ENCODE data around the gene GLB1L.

GLB1L gene

GRCh38 chr2:219199470-219200211, 45.6 kb downstream of the GLB1L start:
- H3K27ac ChIP-seq = no peak overlapping the region
- TF ChIP-seq ZFX (IDR thresholded peaks at IDR 0.05; ENCODE audit: borderline replicate concordance) = no peak
- TF ChIP-seq CTCF (IDR thresholded peaks at IDR 0.05) = no peak

DNA sequence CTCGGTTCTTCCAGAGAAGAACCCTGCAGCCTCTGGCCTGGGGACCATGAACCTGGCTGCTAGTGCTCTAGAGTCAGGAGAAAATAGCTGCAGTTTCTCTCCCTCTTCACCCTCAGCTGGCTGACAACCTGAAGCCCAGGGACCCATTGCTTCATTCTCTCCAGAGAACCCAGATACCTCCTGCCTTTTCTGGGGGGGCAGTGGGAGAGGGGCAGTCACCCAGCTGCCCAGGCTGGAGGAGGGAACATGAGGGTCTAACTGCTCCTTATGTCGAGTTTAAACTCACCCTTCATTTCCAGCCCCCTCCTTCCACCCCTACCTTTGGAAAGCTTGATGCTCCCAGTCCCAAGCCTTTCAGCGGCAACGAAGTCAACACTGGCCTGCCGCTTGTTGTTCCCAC, 46.3 kb downstream of the GLB1L start:
- TF ChIP-seq CTCF (IDR thresholded peaks at IDR 0.05) = no peak
- no peak for TF ChIP-seq ZFX (IDR thresholded peaks at IDR 0.05; ENCODE audit: borderline replicate concordance)
- H3K27ac ChIP-seq = no peak overlapping the region

DNA sequence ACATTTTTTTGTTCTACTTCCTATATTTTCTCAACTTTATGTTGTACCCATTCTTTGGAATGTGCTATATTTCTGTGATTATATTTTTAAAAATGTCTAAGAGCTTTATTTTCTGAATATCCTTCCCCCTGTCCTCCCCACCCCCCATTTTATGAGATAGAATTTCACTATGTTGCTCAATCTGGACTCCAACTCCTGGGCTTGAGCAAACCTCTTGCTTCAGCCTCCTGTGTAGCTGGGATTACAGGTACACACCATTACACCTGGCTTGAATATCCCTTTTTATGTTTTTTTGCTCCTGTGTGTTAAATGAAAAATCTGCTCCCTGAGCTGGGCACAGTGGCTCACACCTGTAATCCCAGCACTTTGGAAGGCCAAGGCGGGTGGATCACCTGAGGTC, 47.9 kb downstream of the GLB1L start:
- H3K27ac ChIP-seq = no peak overlapping the region
- TF ChIP-seq CTCF (IDR thresholded peaks at IDR 0.05) (no peak), ZFX (IDR thresholded peaks at IDR 0.05; ENCODE audit: borderline replicate concordance) (no peak)

DNA sequence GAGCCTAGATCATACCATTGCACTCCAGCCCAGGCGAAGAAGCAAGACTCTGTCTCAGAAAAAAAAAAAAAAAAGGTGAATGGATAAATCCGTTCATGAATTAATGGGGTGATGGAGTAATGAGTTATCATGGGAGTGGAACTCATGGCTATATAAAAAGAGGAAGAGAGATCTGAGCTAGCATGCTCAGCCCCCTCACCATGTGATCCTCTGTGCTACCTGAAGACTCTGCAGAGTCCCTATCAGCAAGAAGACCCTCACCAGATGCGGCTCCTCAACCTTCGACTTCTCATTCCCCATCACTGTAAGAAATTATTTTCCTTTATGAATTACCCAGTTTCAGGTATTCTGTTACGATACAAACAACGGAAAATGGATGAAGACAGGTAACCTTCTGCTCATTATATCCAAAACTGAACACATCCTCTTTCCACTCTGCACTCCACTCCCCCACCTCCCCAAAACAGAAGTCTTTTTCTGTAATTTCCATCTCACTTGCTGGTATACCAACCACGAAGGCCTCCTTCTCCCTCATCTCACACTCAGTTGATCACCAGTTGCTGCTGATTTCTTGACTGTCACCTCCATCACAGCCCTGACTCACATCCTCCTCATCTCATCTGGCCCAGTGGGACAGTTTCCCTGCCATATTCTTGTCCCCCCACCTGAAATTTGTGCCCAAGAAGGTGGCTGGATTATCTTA, 58.3 kb downstream of the GLB1L start:
- H3K27ac ChIP-seq = no peak overlapping the region
- TF ChIP-seq ZFX (IDR thresholded peaks at IDR 0.05; ENCODE audit: borderline replicate concordance) = no peak
- TF ChIP-seq CTCF (IDR thresholded peaks at IDR 0.05) = no peak

Measured in 22Rv1 (cell line).